Measurements from ENCODE around the gene PAQR8. TPM values are rescaled to one million over a fixed set of nuclear protein-coding genes. Genes with fewer than 3 reads are reported as not detected.

Gene PAQR8
- total RNA-seq, 1 experiment from 2014 or later = 3.6 TPM

DNA sequence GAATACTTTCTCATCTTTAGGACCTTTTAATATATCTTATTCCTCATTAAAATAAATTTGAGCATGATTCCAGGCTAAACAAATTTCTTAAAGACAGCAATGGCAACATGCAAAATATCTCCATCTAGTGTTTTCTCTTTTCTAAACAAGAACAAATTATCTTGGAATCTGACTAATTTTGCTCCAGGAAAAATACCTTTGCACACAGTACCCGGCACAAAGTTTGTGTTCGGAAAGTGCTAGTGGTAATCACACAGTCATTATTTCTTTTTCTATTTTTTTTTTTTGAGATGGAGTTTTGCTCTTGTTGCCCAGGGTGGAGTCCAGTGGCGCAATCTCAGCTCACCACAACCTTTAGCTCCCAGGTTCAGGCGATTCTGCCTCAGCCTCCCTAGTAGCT lies 50.0 kb downstream of the PAQR8 start:
- CTCF ChIA-PET = no interaction called here
- peaks cover 16% of the 10 kb centered on the region for H3K4me1 ChIP-seq (ENCODE audit: control insufficient read depth, insufficient read depth, low read length)
- TF ChIP-seq, protein P1, sequence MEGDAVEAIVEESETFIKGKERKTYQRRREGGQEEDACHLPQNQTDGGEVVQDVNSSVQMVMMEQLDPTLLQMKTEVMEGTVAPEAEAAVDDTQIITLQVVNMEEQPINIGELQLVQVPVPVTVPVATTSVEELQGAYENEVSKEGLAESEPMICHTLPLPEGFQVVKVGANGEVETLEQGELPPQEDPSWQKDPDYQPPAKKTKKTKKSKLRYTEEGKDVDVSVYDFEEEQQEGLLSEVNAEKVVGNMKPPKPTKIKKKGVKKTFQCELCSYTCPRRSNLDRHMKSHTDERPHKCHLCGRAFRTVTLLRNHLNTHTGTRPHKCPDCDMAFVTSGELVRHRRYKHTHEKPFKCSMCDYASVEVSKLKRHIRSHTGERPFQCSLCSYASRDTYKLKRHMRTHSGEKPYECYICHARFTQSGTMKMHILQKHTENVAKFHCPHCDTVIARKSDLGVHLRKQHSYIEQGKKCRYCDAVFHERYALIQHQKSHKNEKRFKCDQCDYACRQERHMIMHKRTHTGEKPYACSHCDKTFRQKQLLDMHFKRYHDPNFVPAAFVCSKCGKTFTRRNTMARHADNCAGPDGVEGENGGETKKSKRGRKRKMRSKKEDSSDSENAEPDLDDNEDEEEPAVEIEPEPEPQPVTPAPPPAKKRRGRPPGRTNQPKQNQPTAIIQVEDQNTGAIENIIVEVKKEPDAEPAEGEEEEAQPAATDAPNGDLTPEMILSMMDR (IDR thresholded peaks at IDR 0.05) = no peak
- TF ChIP-seq TCF7L2 (IDR thresholded peaks at IDR 0.05; ENCODE audit: low read depth, low read length) (no peak), POLR2AphosphoS5 (IDR thresholded peaks at IDR 0.05; ENCODE audit: low read depth, low read length) (no peak), SIN3A (IDR thresholded peaks at IDR 0.05; ENCODE audit: borderline replicate concordance, insufficient read depth, low read depth, low read length) (no peak)
- TF ChIP-seq, protein P2, sequence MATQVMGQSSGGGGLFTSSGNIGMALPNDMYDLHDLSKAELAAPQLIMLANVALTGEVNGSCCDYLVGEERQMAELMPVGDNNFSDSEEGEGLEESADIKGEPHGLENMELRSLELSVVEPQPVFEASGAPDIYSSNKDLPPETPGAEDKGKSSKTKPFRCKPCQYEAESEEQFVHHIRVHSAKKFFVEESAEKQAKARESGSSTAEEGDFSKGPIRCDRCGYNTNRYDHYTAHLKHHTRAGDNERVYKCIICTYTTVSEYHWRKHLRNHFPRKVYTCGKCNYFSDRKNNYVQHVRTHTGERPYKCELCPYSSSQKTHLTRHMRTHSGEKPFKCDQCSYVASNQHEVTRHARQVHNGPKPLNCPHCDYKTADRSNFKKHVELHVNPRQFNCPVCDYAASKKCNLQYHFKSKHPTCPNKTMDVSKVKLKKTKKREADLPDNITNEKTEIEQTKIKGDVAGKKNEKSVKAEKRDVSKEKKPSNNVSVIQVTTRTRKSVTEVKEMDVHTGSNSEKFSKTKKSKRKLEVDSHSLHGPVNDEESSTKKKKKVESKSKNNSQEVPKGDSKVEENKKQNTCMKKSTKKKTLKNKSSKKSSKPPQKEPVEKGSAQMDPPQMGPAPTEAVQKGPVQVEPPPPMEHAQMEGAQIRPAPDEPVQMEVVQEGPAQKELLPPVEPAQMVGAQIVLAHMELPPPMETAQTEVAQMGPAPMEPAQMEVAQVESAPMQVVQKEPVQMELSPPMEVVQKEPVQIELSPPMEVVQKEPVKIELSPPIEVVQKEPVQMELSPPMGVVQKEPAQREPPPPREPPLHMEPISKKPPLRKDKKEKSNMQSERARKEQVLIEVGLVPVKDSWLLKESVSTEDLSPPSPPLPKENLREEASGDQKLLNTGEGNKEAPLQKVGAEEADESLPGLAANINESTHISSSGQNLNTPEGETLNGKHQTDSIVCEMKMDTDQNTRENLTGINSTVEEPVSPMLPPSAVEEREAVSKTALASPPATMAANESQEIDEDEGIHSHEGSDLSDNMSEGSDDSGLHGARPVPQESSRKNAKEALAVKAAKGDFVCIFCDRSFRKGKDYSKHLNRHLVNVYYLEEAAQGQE (IDR thresholded peaks at IDR 0.05; ENCODE audit: insufficient read depth in 1 of 2, low read depth in 2 of 2, low read length in 1 of 2) = no peak
- DNase-seq (ENCODE audit: low read depth, low spot score) (no peak), ATAC-seq (no peak)
- no TSS peak for BruUV-seq (replicated peaks)
- in situ Hi-C loops (cut with HindIII; ENCODE audit: low pct_unique_long_range_greater_than_20kb, low sequenced_read_pairs) = no loop called here
- H3K27me3 ChIP-seq (ENCODE audit: control insufficient read depth, insufficient read depth, low read length) = no peaks in the 10 kb centered on the region
- H3K9me3 ChIP-seq (ENCODE audit: control insufficient read depth, insufficient read depth, low read depth, low read length) = no peaks in the 10 kb centered on the region
- no peak overlapping the region for H3K27ac ChIP-seq (ENCODE audit: low read length)
- no peak overlapping the region for H3K4me3 ChIP-seq (ENCODE audit: low read depth in 2 of 2, low read length in 2 of 2)
- intact Hi-C loops (cut with micrococcal nuclease; ENCODE audit: unreplicated experiment) = no loop called here
- H3K36me3 ChIP-seq (ENCODE audit: control insufficient read depth, insufficient read depth, low read length) = no peaks in the 10 kb centered on the region
- POLR2A ChIA-PET = no interaction called here

DNA sequence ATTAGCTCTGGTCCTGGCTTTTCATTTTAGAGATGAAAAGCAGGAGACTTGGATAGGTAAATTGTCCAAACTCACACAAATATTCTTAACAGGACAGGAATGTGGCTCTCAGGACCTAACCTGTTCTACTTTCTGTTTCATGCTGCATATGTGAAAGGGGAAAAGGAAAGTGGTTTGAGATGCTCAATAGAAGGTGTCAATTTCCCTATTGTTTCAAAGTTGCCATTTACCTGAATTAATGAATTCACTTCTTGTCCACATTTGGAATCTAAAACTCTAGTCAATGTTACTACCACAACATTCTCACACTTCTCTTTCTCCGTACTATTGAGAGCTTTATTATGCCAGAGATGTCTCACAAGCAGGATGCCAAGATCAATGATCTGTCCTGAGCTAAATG lies 53.4 kb downstream of the PAQR8 start:
- ChIA-PET POLR2A (no interaction called here), CTCF (interaction anchor here (0.6 to 1.2 kb wide), 5 partner anchors 8 to 397 kb away, joined by 3 to 10 read pairs (median 4); no protein-coding TSS in a partner anchor)
- TF ChIP-seq, protein P2 (IDR thresholded peaks at IDR 0.05; ENCODE audit: insufficient read depth in 1 of 2, low read depth in 2 of 2, low read length in 1 of 2) = no peak
- TF ChIP-seq, protein P1 (IDR thresholded peaks at IDR 0.05) = no peak
- no peak for TF ChIP-seq TCF7L2 (IDR thresholded peaks at IDR 0.05; ENCODE audit: low read depth, low read length)
- no peak for TF ChIP-seq SIN3A (IDR thresholded peaks at IDR 0.05; ENCODE audit: borderline replicate concordance, insufficient read depth, low read depth, low read length)
- TF ChIP-seq POLR2AphosphoS5 (IDR thresholded peaks at IDR 0.05; ENCODE audit: low read depth, low read length) = no peak
- peak overlapping the region; percentile 48; the same call in 1 of the 2 replicates for H3K27ac ChIP-seq (ENCODE audit: low read length)
- no TSS peak for BruUV-seq (replicated peaks)
- DNase-seq (ENCODE audit: low read depth, low spot score) (no peak), ATAC-seq (no peak)
- intact Hi-C loops (cut with micrococcal nuclease; ENCODE audit: unreplicated experiment) (loop anchor here (5.0 kb wide), 2 partner anchors 82 to 162 kb away; partner anchors contain the start of gene TRAM2), in situ Hi-C loops (cut with HindIII; ENCODE audit: low pct_unique_long_range_greater_than_20kb, low sequenced_read_pairs) (no loop called here)
- no peak overlapping the region for H3K4me3 ChIP-seq (ENCODE audit: low read depth in 2 of 2, low read length in 2 of 2)
- H3K36me3 ChIP-seq (ENCODE audit: control insufficient read depth, insufficient read depth, low read length) = no peaks in the 10 kb centered on the region
- no peaks in the 10 kb centered on the region for H3K27me3 ChIP-seq (ENCODE audit: control insufficient read depth, insufficient read depth, low read length)
- no peaks in the 10 kb centered on the region for H3K9me3 ChIP-seq (ENCODE audit: control insufficient read depth, insufficient read depth, low read depth, low read length)
- H3K4me1 ChIP-seq (ENCODE audit: control insufficient read depth, insufficient read depth, low read length) = peaks cover 26% of the 10 kb centered on the region

Data from Panc1 (cell line).